NCI-H1930 (cell line): ENCODE data around the gene UBAP1L.
A peak's percentile ranks its signal among the peaks of the same experiment; 100 is the strongest.
"Not testable (repeated sequence)": the region's sequence is repeated elsewhere in the genome, so short reads cannot be mapped to it uniquely, and the experiment has no call there.

Experiments used
- DNase-seq, 2 experiments: peaks; one replicate each; lab custom pipeline; 2025; lab: John Stamatoyannopoulos, UW

Gene UBAP1L

GRCh38 chr15:65099801-65100200 is 15.2 kb downstream of the UBAP1L start:
- not testable (repeated sequence) for DNase-seq

- DNase-seq: no peak
These were observed 15.7 kb downstream of the UBAP1L start for GRCh38 chr15:65099336-65099735.

- no peak for DNase-seq
These were observed 17.2 kb downstream of the UBAP1L start for GRCh38 chr15:65097651-65098263.

- DNase-seq: no peak
These were observed 18.3 kb downstream of the UBAP1L start for GRCh38 chr15:65096481-65097385.

GRCh38 chr15:65095747-65096104 is 19.3 kb downstream of the UBAP1L start:
- DNase-seq: no peak

- no peak for DNase-seq
These were observed 19.8 kb downstream of the UBAP1L start for GRCh38 chr15:65095011-65095746.

GRCh38 chr15:65094294-65094995 is 20.6 kb downstream of the UBAP1L start:
- no peak for DNase-seq

- not testable (repeated sequence) for DNase-seq
These were observed 21.2 kb downstream of the UBAP1L start for GRCh38 chr15:65093793-65094170.

- no peak for DNase-seq
These were observed 21.8 kb downstream of the UBAP1L start for GRCh38 chr15:65092911-65093792.

GRCh38 chr15:65091946-65092770 is 22.8 kb downstream of the UBAP1L start:
- no peak for DNase-seq

GRCh38 chr15:65089206-65089824 is 25.7 kb downstream of the UBAP1L start:
- DNase-seq: no peak

- DNase-seq: no peak
These were observed 26.4 kb downstream of the UBAP1L start for GRCh38 chr15:65088643-65089021.

- no peak for DNase-seq
These were observed 26.9 kb downstream of the UBAP1L start for GRCh38 chr15:65087873-65088642.

- no peak for DNase-seq
These were observed 27.6 kb downstream of the UBAP1L start for GRCh38 chr15:65087411-65087810.

- no peak for DNase-seq
These were observed 28.3 kb downstream of the UBAP1L start for GRCh38 chr15:65086680-65087111.

GRCh38 chr15:65085990-65086679 is 28.9 kb downstream of the UBAP1L start:
- peak in 1 of 2 experiments; percentile 4 for DNase-seq

- DNase-seq: no peak
These were observed 29.7 kb downstream of the UBAP1L start for GRCh38 chr15:65085207-65085753.
